HG02571 (cell line): Measurements from ENCODE around the gene JAM3.

Source experiments
- ATAC-seq: cut with Tn5 transposase; IDR thresholded peaks from one replicate; pipeline ENCODE4 v1.9.1; 2021; ENCODE audit warnings: mild to moderate bottlenecking, moderate library complexity; ENCODE audit not compliant: unreplicated experiment

Gene JAM3

DNA sequence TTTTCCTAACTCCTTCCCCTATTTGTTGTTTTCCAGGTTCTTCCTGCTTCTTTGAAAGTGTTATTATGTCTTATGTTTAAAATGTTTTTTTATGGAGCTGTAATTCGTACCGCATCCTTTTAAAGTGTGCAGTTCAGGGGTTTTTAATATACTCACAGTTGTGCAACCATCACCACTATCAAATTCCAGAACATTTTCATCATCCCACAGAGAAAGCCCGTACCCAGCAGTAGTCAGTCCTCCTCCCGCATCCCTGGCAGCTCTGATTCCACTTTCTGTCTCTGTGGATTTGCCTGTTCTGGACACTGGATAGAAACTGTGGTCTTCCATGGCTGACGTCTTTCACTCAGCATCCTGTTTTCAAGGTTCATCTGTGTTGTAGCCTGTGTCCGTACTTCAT lies 73.7 kb downstream of the JAM3 start:
- ATAC-seq: no peak

DNA sequence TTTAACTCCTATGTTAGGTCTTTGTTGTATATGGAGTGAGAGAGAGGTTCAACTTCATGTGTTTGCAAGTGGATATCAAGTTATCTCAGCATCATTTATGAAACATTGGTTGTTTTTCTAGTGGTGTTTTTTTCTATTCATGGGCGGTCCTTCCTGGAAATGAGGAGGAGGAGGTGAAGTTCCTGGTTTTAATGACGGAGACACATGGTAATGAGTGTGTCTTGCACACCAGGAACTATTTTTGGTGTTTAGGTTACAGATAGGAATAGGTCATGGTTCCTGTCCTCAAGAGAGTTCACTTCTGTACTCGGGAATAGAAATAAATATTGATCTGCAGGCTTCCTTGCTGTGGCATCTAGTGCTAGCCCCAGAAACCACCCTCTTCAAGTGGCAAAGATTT lies 74.9 kb downstream of the JAM3 start:
- ATAC-seq: no peak

DNA sequence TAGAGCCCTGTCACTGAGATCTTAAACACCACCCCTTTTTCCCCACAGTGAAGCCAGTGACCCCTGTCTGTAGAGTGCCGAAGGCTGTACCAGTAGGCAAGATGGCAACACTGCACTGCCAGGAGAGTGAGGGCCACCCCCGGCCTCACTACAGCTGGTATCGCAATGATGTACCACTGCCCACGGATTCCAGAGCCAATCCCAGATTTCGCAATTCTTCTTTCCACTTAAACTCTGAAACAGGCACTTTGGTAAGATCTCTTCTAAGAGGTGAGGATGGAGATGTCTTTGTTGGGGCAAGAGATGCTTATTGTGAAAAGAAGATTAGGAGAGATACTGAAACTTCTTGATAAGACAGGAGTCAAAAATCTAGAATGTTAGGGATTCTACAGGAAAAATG lies 75.9 kb downstream of the JAM3 start:
- ATAC-seq: no peak

GRCh38 chr11:134145715-134146114 lies 76.8 kb downstream of the JAM3 start:
- ATAC-seq: no peak

DNA sequence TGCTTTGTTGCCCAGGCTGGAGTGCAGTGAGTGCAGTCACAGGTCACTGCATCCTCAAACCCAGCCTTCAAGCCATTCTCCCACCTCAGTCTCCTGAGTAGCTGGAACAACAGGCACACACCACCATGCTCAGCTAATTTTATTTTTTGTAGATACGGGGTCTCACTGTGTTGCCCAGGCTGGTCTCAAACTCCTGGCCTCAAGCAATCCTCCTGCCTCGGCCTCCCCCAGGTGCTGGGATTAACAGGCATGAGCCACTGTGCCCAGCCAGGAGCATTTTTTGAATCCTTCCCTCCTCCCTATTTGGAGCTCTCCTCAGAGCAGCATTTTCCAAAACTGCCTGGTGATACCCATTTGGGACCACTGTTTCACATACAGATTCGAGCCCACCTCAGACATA lies 77.7 kb downstream of the JAM3 start:
- no peak for ATAC-seq

DNA sequence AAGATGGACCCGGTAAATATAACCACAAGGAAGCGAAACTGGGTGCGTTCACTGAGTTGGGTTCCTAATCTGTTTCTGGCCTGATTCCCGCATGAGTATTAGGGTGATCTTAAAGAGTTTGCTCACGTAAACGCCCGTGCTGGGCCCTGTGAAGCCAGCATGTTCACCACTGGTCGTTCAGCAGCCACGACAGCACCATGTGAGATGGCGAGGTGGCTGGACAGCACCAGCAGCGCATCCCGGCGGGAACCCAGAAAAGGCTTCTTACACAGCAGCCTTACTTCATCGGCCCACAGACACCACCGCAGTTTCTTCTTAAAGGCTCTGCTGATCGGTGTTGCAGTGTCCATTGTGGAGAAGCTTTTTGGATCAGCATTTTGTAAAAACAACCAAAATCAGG lies 80.5 kb downstream of the JAM3 start:
- no peak for ATAC-seq

DNA sequence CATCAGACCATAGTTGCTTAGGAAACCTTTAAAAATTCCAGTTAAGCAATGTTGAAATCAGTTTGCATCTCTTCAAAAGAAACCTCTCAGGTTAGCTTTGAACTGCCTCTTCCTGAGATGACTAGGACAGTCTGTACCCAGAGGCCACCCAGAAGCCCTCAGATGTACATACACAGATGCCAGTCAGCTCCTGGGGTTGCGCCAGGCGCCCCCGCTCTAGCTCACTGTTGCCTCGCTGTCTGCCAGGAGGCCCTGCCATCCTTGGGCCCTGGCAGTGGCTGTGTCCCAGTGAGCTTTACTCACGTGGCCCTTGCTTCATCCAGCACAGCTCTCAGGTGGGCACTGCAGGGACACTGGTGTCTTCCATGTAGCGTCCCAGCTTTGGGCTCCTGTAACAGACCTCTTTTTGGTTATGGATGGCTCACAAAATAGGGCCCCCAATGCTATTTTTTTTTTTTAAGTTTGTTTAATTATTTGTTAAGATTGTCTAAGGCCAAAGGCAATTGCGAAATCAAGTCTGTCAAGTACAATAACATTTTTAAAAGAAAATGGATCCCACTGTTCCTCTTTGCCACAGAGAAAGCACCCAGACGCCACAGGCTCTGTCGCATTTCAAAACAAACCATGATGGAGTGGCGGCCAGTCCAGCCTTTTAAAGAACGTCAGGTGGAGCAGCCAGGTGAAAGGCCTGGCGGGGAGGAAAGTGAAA lies 81.5 kb downstream of the JAM3 start:
- ATAC-seq: no peak

DNA sequence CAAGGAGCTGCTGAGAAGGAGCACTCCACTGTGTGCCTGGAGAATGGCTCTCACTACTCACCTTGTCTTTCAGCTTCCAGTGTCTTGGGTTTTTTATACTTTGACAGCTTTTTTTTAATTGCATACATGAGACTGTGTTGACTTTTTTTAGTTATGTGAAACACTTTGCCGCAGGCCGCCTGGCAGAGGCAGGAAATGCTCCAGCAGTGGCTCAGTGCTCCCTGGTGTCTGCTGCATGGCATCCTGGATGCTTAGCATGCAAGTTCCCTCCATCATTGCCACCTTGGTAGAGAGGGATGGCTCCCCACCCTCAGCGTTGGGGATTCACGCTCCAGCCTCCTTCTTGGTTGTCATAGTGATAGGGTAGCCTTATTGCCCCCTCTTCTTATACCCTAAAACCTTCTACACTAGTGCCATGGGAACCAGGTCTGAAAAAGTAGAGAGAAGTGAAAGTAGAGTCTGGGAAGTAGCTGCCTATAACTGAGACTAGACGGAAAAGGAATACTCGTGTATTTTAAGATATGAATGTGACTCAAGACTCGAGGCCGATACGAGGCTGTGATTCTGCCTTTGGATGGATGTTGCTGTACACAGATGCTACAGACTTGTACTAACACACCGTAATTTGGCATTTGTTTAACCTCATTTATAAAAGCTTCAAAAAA lies 82.3 kb downstream of the JAM3 start:
- no peak for ATAC-seq

GRCh38 chr11:134152696-134153095 lies 83.8 kb downstream of the JAM3 start:
- ATAC-seq: no peak

DNA sequence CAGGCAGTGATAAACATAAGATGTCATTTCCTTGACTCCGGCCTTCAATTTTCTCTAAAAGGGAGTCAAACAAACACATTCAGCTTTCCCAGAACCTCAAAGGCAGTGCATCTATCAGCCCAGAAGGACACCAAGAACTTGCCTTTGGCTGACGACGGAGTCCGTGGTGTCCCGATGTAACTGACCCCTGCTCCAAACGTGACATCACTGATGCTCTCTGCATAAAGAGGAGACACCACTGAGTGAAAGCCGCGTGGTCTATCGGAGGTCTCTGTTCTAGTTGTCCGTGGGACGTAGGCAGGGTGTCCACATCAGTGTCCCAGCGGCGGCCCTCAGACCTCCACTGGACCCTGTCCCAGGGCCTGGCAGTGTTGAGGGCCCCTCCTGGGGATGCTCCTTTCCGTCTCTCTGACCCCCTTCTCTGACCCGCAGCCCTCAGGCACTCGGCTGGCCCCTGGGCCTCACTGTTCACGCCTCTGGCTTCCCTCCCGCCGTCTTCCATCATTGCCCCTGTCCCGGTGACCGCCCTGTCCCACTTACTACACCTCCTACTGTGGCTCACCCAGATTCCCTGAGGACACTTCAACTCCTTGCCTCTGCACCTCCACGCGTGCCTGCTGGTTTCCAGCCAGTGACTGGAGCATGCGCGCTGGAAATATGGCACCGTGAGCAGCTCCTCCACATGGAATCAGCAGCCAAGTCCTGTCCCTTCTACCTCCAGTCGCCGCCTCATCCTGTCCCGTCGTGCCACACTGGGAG lies 84.5 kb downstream of the JAM3 start:
- no peak for ATAC-seq

DNA sequence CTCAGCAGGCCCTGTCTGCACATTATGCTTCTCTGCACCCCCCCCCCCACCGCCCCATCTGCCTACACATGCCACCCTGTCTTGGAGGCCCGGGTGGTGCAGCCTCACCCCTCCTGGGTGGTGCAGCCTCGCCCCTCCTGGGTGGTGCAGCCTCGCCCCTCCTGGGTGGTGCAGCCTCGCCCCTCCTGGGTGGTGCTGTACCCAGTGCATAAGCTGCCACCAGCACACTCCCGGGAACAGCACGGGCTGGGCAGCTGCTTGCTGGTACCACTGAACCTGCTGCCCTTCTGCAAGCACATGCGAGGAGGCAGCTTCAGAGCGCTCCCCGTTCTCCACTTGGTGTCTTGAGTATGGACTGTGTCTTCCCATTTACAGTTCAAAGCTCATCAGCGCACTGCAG lies 85.6 kb downstream of the JAM3 start:
- ATAC-seq: no peak

DNA sequence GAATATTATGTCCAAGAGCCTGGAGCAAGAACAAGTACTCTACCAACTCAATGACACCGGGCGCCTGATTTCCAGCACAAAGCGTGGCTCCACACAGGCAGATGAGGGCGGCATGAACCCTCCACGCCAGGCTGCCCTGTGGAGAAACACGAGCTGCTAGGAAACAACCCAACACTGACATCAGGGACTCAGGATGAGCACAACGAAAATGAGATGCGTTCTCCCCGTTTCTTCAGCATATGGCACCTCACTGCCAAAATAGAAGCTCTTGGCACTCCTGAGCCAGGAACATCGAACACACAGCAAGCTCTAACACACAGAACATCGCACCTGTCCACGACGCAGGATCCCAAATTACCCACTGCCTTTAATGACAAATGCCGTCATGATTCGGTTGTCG lies 86.6 kb downstream of the JAM3 start:
- no peak for ATAC-seq

GRCh38 chr11:134155946-134156865 lies 87.3 kb downstream of the JAM3 start:
- ATAC-seq: no peak

DNA sequence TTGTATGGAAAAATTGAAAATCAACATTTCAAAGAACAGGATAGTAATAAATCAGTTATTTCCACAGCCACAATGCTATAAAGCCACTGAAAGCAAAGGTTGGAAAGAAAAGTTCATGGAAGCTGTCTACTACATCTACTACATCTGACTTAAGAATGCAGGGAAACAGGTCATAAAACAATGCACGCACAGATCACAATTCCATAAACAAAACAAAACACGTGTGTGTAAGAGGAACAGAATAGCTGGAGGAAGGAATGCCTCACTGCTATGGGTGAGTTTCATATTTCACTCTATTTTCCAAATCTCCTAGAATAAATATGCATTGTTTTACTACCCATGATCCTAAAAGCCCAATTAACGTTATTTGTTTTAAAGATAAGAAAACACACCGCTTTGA lies 88.6 kb downstream of the JAM3 start:
- no peak for ATAC-seq

GRCh38 chr11:134158023-134158422 lies 89.2 kb downstream of the JAM3 start:
- no peak for ATAC-seq

GRCh38 chr11:134159652-134160051 lies 90.8 kb downstream of the JAM3 start:
- ATAC-seq: no peak

GRCh38 chr11:134164490-134165370 lies 95.9 kb downstream of the JAM3 start:
- no peak for ATAC-seq

- ATAC-seq: no peak
These were observed 101.5 kb downstream of the JAM3 start for GRCh38 chr11:134170177-134170918.

GRCh38 chr11:134170919-134171281 lies 102.0 kb downstream of the JAM3 start:
- no peak for ATAC-seq
